Vagina (tissue), 2 donors: ENCODE measurements around the gene NCS1. TPM values are rescaled to one million over a fixed set of nuclear protein-coding genes. Genes with fewer than 3 reads are reported as not detected.

Source experiments
- DNase-seq, 2 donors: peaks; one replicate each; pipeline ENCODE4 v3.0.0-alpha.2; 2017; ENCODE audit errors: extremely low spot score in 2 of 2
- H3K27ac ChIP-seq: fragments of 200-600 bp; sonication (generic); one replicate; pipeline ENCODE4 v1.5.1; 2019
- H3K27me3 ChIP-seq: fragments of 200-600 bp; sonication (generic); one replicate; pipeline ENCODE4 v1.5.1; 2019
- H3K36me3 ChIP-seq, 2 donors: fragments of 200-600 bp; sonication (generic); one replicate each; pipeline ENCODE4 v1.5.1; 2017 to 2019
- H3K4me1 ChIP-seq: fragments of 200-600 bp; sonication (generic); one replicate; pipeline ENCODE4 v1.5.1; 2019
- H3K4me3 ChIP-seq, 2 donors: fragments of 200-600 bp; sonication (generic); 1 replicate in 1 of 2; 2 replicates in 1 of 2; pipeline ENCODE4 v1.5.1; 2016 to 2019
- H3K9me3 ChIP-seq: fragments of 200-600 bp; sonication (generic); one replicate; pipeline ENCODE4 v1.5.1; 2019
- POLR2A ChIP-seq, 2 donors: fragments of 450-650 bp; IDR thresholded peaks; one replicate each; pipeline ENCODE4 v1.6.1; 2017; ENCODE audit warnings: antibody characterized with exemption in 2 of 2, mild to moderate bottlenecking in 2 of 2, moderate library complexity in 2 of 2
- POLR2AphosphoS5 ChIP-seq, 2 donors: sonication (generic); formaldehyde crosslinking; IDR thresholded peaks; one replicate each; pipeline ENCODE4 v1.9.0; 2017; ENCODE audit warnings: antibody characterized with exemption in 2 of 2, mild to moderate bottlenecking in 2 of 2, low read depth in 1 of 2; ENCODE audit not compliant: insufficient read depth in 1 of 2
- intact Hi-C: fragments of 100-400 bp; cut with DNase I; formaldehyde crosslinking; loops from one replicate; pipeline ENCODE4 v1.15.1; 2023
- total RNA-seq: library from RNA; depleted of rRNA; stranded (reverse); fragments of >200 nt; gene quantifications from one replicate; pipeline ENCODE4 v1.2.3, GENCODE V29; 2016
- TF ChIP-seq, protein P1 (sequence below), 3 experiments: fragments of 450-650 bp in 2 of 3; fragments of 200-600 bp in 1 of 3; sonication (generic) in 1 of 3; IDR thresholded peaks; one replicate each; pipeline ENCODE4 v1.5.1; 2017 to 2019; ENCODE audit warnings: antibody characterized with exemption in 3 of 3, mild to moderate bottlenecking in 2 of 3, moderate library complexity in 2 of 3

Gene NCS1
- total RNA-seq, 1 donor from 2014 or later: 20.4 TPM

DNA sequence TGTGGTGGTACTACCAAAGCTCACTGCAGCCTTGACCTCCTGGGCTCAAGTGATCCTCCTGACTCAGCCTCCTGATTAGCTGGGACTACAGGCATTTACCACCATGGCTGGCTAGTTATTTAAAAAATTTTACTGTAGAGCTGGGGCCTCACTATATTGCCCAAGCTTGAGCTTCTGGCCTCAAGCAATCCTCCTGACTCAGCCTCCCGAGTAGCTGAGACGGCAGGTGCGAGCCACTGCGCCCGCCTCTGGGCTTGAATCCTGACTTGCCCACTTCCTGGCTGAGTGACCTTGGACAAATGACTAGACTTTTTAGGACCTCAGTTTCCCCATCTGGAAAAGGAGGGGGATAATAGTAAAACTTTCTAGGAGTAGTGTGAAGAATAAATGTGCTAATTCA is 32.1 kb downstream of the NCS1 start:
- H3K27me3 ChIP-seq: no peaks in the 10 kb centered on the region
- no peaks in the 10 kb centered on the region for H3K9me3 ChIP-seq
- TF ChIP-seq POLR2AphosphoS5 (IDR thresholded peaks at IDR 0.05; ENCODE audit: insufficient read depth in 1 of 2, low read depth in 1 of 2) (no peak), POLR2A (IDR thresholded peaks at IDR 0.05) (no peak)
- TF ChIP-seq, protein P1, sequence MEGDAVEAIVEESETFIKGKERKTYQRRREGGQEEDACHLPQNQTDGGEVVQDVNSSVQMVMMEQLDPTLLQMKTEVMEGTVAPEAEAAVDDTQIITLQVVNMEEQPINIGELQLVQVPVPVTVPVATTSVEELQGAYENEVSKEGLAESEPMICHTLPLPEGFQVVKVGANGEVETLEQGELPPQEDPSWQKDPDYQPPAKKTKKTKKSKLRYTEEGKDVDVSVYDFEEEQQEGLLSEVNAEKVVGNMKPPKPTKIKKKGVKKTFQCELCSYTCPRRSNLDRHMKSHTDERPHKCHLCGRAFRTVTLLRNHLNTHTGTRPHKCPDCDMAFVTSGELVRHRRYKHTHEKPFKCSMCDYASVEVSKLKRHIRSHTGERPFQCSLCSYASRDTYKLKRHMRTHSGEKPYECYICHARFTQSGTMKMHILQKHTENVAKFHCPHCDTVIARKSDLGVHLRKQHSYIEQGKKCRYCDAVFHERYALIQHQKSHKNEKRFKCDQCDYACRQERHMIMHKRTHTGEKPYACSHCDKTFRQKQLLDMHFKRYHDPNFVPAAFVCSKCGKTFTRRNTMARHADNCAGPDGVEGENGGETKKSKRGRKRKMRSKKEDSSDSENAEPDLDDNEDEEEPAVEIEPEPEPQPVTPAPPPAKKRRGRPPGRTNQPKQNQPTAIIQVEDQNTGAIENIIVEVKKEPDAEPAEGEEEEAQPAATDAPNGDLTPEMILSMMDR (IDR thresholded peaks at IDR 0.05): no peak
- intact Hi-C loops: no loop called here
- H3K27ac ChIP-seq: no peak overlapping the region
- DNase-seq: no peak
- peaks cover 36% of the 10 kb centered on the region for H3K4me1 ChIP-seq
- no peak overlapping the region for H3K4me3 ChIP-seq
- no peaks in the 10 kb centered on the region for H3K36me3 ChIP-seq

DNA sequence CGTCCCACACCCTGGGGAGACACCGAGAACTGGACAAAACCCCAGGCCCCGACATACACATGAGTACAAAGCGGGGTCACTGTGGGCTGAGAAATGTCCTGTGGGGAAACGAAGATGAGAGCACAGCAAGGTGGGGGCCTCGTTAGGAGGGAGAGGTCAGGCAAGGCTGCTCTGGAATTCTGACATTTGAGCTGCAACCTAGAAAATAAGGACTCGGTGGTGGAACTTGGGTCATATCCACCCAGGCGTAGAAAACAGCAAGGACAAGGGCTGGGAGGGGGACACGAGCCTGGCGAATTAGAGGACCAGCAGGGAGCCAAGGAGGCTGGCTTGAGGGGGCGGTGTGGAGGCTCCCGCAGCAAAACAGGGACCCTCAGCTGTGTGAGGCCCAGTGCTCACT is 32.8 kb downstream of the NCS1 start:
- intact Hi-C loops: no loop called here
- Histone ChIP-seq H3K9me3 (no peaks in the 10 kb centered on the region), H3K27ac (no peak overlapping the region), H3K4me3 (no peak overlapping the region), H3K4me1 (peaks cover 30% of the 10 kb centered on the region), H3K27me3 (no peaks in the 10 kb centered on the region), H3K36me3 (no peaks in the 10 kb centered on the region)
- no peak for DNase-seq
- TF ChIP-seq POLR2A (IDR thresholded peaks at IDR 0.05): no peak
- TF ChIP-seq, protein P1 (IDR thresholded peaks at IDR 0.05): no peak
- no peak for TF ChIP-seq POLR2AphosphoS5 (IDR thresholded peaks at IDR 0.05; ENCODE audit: insufficient read depth in 1 of 2, low read depth in 1 of 2)

DNA sequence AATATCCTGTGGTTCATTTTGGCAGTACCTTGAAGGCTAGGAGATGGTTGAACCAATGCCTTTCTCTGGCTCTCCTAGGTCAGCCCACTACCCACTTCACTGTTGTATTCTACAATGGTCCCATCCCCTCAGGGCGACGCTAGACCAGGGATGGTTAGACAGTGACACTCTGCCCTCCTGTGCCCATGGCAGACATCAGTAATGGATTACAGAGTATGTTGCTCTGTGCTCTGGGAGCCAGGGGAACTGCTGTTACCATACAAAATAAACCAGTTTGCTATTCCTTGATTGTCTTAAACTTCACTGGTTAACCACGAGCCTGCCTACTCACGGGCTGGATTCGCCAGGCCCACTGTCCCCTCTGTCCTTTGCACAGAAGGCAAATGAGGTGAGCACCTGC is 33.7 kb downstream of the NCS1 start:
- intact Hi-C loops: no loop called here
- H3K36me3 ChIP-seq: no peaks in the 10 kb centered on the region
- no peak overlapping the region for H3K4me3 ChIP-seq
- DNase-seq: no peak
- H3K9me3 ChIP-seq: no peaks in the 10 kb centered on the region
- peaks cover 20% of the 10 kb centered on the region for H3K4me1 ChIP-seq
- H3K27ac ChIP-seq: no peak overlapping the region
- TF ChIP-seq POLR2A (IDR thresholded peaks at IDR 0.05) (no peak), POLR2AphosphoS5 (IDR thresholded peaks at IDR 0.05; ENCODE audit: insufficient read depth in 1 of 2, low read depth in 1 of 2) (no peak)
- TF ChIP-seq, protein P1 (IDR thresholded peaks at IDR 0.05): no peak
- no peaks in the 10 kb centered on the region for H3K27me3 ChIP-seq

DNA sequence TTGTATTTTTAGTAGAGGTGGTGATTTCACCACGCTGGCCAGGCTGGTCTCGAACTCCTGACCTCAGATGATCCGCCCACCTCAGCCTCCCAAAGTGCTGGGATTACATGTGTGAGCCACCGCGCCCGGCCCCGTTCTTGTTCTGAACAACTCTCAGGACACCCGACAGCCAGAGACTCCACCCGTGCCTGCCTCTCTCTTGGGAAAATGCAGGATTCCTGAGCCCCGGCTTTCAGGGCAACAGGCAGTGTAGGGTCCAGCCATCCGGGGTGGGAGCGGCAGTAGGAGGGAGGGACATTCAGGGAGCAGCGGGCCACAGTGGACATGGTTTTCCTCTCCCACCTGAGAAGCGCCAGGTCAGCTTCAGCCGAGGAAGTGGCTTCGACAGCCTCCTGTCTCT is 34.4 kb downstream of the NCS1 start:
- H3K27ac ChIP-seq: no peak overlapping the region
- no peak for TF ChIP-seq POLR2A (IDR thresholded peaks at IDR 0.05)
- TF ChIP-seq, protein P1 (IDR thresholded peaks at IDR 0.05): no peak
- no peak for TF ChIP-seq POLR2AphosphoS5 (IDR thresholded peaks at IDR 0.05; ENCODE audit: insufficient read depth in 1 of 2, low read depth in 1 of 2)
- intact Hi-C loops: no loop called here
- no peaks in the 10 kb centered on the region for H3K9me3 ChIP-seq
- no peak for DNase-seq
- H3K36me3 ChIP-seq: no peaks in the 10 kb centered on the region
- peaks cover 14% of the 10 kb centered on the region for H3K4me1 ChIP-seq
- H3K27me3 ChIP-seq: no peaks in the 10 kb centered on the region
- no peak overlapping the region for H3K4me3 ChIP-seq

DNA sequence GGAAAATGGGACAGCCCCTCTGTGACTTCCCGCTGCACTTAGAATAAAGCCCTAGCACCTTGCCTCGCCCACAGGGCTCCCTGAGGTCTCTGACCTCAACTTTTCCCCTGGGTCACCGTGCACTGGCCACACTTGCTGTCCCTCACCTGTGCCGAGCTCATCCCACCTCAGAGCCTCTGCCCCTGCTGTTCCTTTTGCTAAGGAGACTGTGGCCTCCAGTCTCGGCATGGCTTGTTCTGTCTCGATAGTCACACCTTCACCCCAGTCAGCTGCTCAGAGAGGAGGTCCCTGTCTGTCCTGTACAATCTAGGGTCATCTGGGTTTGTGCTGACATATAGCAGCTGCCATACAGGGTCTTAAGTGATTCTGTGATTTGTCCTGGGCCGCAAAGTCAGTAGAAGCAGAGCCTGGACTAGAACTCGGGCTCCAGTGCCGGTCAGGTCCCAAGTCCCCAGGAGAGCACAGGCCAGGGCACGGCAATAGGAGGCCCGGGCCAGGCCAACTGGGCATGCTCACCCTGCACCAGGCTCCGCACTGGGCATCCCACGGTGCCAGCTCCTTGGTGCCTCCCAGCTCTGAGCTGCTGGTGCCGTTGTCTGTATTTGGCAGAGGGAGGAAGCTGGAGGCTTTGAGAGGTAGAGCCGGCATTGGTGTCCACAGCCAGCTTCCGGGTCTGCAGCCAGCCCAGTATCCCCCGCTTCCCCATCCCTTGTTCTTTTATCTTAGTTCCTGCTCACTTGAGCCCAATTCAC is 35.2 kb downstream of the NCS1 start:
- DNase-seq: no peak
- no peak overlapping the region for H3K27ac ChIP-seq
- no peak overlapping the region for H3K4me3 ChIP-seq
- no peaks in the 10 kb centered on the region for H3K36me3 ChIP-seq
- H3K9me3 ChIP-seq: no peaks in the 10 kb centered on the region
- intact Hi-C loops: no loop called here
- TF ChIP-seq POLR2AphosphoS5 (IDR thresholded peaks at IDR 0.05; ENCODE audit: insufficient read depth in 1 of 2, low read depth in 1 of 2) (no peak), POLR2A (IDR thresholded peaks at IDR 0.05) (no peak)
- TF ChIP-seq, protein P1 (IDR thresholded peaks at IDR 0.05): no peak
- H3K27me3 ChIP-seq: no peaks in the 10 kb centered on the region
- peaks cover 16% of the 10 kb centered on the region for H3K4me1 ChIP-seq
